ENCODE measurements around the gene TUBB4B.

GRCh38 chr9:137232101-137232500, 9.0 kb upstream of the TUBB4B start:
- TF ChIP-seq CTCF (IDR thresholded peaks at IDR 0.05), result no peak
- no peak for TF ChIP-seq POLR2A (IDR thresholded peaks at IDR 0.05)

Data from heart left ventricle (tissue), 13 donors.